Neural cell (in vitro differentiated cells): ENCODE data around the gene ADAM11. TPM values are rescaled to one million over a fixed set of nuclear protein-coding genes. Genes with fewer than 3 reads are reported as not detected.

Experiments used
- H2AFZ ChIP-seq: fragments of 200-600, 300-800 bp; sonication (generic), shearing (Covaris generic); 2 replicates; pipeline ENCODE4 v1.6.0; 2014; ENCODE audit warnings: low read depth, mild to moderate bottlenecking, antibody characterized with exemption, low read length, moderate library complexity
- H3F3A ChIP-seq: fragments of 200-600 bp; shearing (Covaris generic); 2 replicates; pipeline ENCODE4 v1.6.1; 2016; ENCODE audit warnings: mild to moderate bottlenecking, moderate library complexity, mixed read lengths, antibody characterized with exemption, low read length; ENCODE audit not compliant: insufficient read depth, poor library complexity, severe bottlenecking
- H3K27ac ChIP-seq: fragments of 200-600, 300-800 bp; sonication (generic), shearing (Covaris generic); 2 replicates; pipeline ENCODE4 v1.5.1; 2014; ENCODE audit warnings: mild to moderate bottlenecking, low read length, moderate library complexity
- H3K27me3 ChIP-seq: fragments of 300-800, 200-600 bp; sonication (generic), shearing (Covaris generic); 2 replicates; pipeline ENCODE4 v1.6.0; 2014; ENCODE audit warnings: mild to moderate bottlenecking, low read depth, low read length, moderate library complexity; ENCODE audit not compliant: insufficient read depth
- H3K36me3 ChIP-seq: fragments of 300-800, 200-600 bp; sonication (generic), shearing (Covaris generic); 2 replicates; pipeline ENCODE4 v1.5.1; 2014; ENCODE audit warnings: mild to moderate bottlenecking, antibody characterized with exemption, low read length, moderate library complexity; ENCODE audit not compliant: insufficient read depth
- H3K4me2 ChIP-seq: fragments of 300-800, 200-600 bp; sonication (generic), shearing (Covaris generic); 2 replicates; pipeline ENCODE4 v1.6.0; 2014; ENCODE audit warnings: mild to moderate bottlenecking, low read length
- H3K4me3 ChIP-seq: fragments of 300-800, 200-600 bp; sonication (generic), shearing (Covaris generic); 2 replicates; pipeline ENCODE4 v1.5.1; 2014; ENCODE audit warnings: mild to moderate bottlenecking, low read length, moderate library complexity
- H3K79me2 ChIP-seq: fragments of 200-600 bp; shearing (Covaris generic); replicated peaks from 2 replicates; pipeline ENCODE4 v1.6.0; 2014; ENCODE audit warnings: mild to moderate bottlenecking, low read length, moderate library complexity; ENCODE audit not compliant: insufficient read depth
- H3K9ac ChIP-seq: fragments of 300-800, 200-600 bp; sonication (generic), shearing (Covaris generic); 2 replicates; pipeline ENCODE4 v1.6.1; 2016; ENCODE audit warnings: mild to moderate bottlenecking, low read length, mixed read lengths
- H3K9me2 ChIP-seq: fragments of 200-600 bp; shearing (Covaris generic); 2 replicates; pipeline ENCODE4 v1.6.1; 2016; ENCODE audit warnings: mild to moderate bottlenecking, low read length, mixed read lengths; ENCODE audit not compliant: insufficient read depth
- H3K9me3 ChIP-seq: fragments of 200-600, 300-800 bp; sonication (generic), shearing (Covaris generic); 2 replicates; pipeline ENCODE4 v1.6.1; 2016; ENCODE audit warnings: mild to moderate bottlenecking, mixed run types, low read length, moderate library complexity, mixed read lengths
- H4K20me1 ChIP-seq: fragments of 200-600 bp; shearing (Covaris generic); 2 replicates; pipeline ENCODE4 v1.6.1; 2016; ENCODE audit warnings: mild to moderate bottlenecking, mixed run types; ENCODE audit not compliant: insufficient read depth
- EP300 ChIP-seq: fragments of 450-650 bp; conservative IDR thresholded peaks from 2 replicates; pipeline ENCODE4 v1.6.1; 2014; ENCODE audit warnings: antibody characterized with exemption, mild to moderate bottlenecking, moderate library complexity; ENCODE audit not compliant: poor library complexity, severe bottlenecking
- EZH2 ChIP-seq: fragments of 200-600, 300-800 bp; shearing (Covaris generic), sonication (generic); IDR thresholded peaks from 2 replicates; pipeline ENCODE4 v1.6.1; 2014; ENCODE audit warnings: antibody characterized with exemption, low read length, borderline replicate concordance, mild to moderate bottlenecking; ENCODE audit not compliant: insufficient read depth, poor library complexity, severe bottlenecking
- MXI1 ChIP-seq: fragments of 450-650 bp; conservative IDR thresholded peaks from 2 replicates; pipeline ENCODE4 v1.6.1; 2014; ENCODE audit warnings: antibody characterized with exemption, mild to moderate bottlenecking; ENCODE audit not compliant: poor library complexity, severe bottlenecking
- POLR2AphosphoS5 ChIP-seq: IDR thresholded peaks from 2 replicates; pipeline ENCODE4 v1.6.1; 2012
- RAD21 ChIP-seq: fragments of 450-650 bp; conservative IDR thresholded peaks from 2 replicates; pipeline ENCODE4 v1.6.1; 2014; ENCODE audit warnings: antibody characterized with exemption, mild to moderate bottlenecking, moderate library complexity
- SMC3 ChIP-seq: fragments of 450-650 bp; conservative IDR thresholded peaks from 2 replicates; pipeline ENCODE4 v1.6.1; 2014; ENCODE audit warnings: antibody characterized with exemption, mild to moderate bottlenecking, moderate library complexity; ENCODE audit not compliant: poor library complexity
- TAF1 ChIP-seq: IDR thresholded peaks from 2 replicates; pipeline ENCODE4 v1.6.1; 2012; ENCODE audit warnings: low read depth
- polyA plus RNA-seq: library from polyadenylated mRNA; depleted of rRNA; stranded (reverse); fragments of >200 nt; gene quantifications from 2 replicates; pipeline ENCODE4 v1.2.3, GENCODE V29; 2014
- TF ChIP-seq, protein P1 (sequence below): fragments of 450-650 bp; IDR thresholded peaks from 2 replicates; pipeline ENCODE4 v1.5.1; 2014; ENCODE audit warnings: antibody characterized with exemption, mild to moderate bottlenecking, moderate library complexity; ENCODE audit not compliant: poor library complexity, severe bottlenecking
- TF ChIP-seq, protein P2 (sequence below): IDR thresholded peaks from 2 replicates; pipeline ENCODE4 v1.6.1; 2012; ENCODE audit warnings: borderline replicate concordance

Gene ADAM11
- polyA plus RNA-seq, 1 donor from 2014 or later, result 25.8 TPM

DNA sequence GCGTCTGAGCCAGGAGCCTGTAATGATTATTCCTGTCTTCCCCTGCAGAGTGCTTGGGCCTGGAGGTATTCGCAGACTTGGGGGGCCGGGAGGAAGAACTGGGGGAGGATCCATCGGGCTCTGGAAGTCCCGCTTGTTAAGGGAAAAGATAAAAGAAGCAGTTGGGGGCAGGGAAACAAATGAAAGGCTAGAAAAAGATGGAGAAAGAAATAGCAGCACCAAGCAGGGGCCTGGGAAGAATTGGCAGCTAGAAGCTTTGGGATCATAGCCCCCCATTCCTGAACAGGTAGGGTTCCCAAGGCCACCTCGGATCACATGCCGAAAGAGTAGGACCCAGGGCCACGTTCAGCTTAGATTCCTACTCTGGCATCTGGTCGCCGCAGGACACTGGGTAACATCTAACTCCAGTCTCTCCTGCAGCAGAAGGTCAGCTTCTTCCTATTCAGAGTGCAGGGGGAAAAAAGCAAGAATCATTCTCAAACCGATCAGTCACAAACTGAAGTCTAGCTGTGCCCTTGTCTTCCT lies 23.6 kb downstream of the ADAM11 start:
- TF ChIP-seq SMC3 (no peak), RAD21 (no peak), EP300 (no peak), TAF1 (no peak), EZH2 (no peak), MXI1 (no peak), POLR2AphosphoS5 (no peak)
- TF ChIP-seq, protein P1, sequence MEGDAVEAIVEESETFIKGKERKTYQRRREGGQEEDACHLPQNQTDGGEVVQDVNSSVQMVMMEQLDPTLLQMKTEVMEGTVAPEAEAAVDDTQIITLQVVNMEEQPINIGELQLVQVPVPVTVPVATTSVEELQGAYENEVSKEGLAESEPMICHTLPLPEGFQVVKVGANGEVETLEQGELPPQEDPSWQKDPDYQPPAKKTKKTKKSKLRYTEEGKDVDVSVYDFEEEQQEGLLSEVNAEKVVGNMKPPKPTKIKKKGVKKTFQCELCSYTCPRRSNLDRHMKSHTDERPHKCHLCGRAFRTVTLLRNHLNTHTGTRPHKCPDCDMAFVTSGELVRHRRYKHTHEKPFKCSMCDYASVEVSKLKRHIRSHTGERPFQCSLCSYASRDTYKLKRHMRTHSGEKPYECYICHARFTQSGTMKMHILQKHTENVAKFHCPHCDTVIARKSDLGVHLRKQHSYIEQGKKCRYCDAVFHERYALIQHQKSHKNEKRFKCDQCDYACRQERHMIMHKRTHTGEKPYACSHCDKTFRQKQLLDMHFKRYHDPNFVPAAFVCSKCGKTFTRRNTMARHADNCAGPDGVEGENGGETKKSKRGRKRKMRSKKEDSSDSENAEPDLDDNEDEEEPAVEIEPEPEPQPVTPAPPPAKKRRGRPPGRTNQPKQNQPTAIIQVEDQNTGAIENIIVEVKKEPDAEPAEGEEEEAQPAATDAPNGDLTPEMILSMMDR, result no peak
- TF ChIP-seq, protein P2, sequence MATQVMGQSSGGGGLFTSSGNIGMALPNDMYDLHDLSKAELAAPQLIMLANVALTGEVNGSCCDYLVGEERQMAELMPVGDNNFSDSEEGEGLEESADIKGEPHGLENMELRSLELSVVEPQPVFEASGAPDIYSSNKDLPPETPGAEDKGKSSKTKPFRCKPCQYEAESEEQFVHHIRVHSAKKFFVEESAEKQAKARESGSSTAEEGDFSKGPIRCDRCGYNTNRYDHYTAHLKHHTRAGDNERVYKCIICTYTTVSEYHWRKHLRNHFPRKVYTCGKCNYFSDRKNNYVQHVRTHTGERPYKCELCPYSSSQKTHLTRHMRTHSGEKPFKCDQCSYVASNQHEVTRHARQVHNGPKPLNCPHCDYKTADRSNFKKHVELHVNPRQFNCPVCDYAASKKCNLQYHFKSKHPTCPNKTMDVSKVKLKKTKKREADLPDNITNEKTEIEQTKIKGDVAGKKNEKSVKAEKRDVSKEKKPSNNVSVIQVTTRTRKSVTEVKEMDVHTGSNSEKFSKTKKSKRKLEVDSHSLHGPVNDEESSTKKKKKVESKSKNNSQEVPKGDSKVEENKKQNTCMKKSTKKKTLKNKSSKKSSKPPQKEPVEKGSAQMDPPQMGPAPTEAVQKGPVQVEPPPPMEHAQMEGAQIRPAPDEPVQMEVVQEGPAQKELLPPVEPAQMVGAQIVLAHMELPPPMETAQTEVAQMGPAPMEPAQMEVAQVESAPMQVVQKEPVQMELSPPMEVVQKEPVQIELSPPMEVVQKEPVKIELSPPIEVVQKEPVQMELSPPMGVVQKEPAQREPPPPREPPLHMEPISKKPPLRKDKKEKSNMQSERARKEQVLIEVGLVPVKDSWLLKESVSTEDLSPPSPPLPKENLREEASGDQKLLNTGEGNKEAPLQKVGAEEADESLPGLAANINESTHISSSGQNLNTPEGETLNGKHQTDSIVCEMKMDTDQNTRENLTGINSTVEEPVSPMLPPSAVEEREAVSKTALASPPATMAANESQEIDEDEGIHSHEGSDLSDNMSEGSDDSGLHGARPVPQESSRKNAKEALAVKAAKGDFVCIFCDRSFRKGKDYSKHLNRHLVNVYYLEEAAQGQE, result no peak
- no peak overlapping the region for H3K4me3 ChIP-seq
- no peak overlapping the region for H3K27ac ChIP-seq
- no peaks in the 10 kb centered on the region for H4K20me1 ChIP-seq
- H3K27me3 ChIP-seq, result no peaks in the 10 kb centered on the region
- no peaks in the 10 kb centered on the region for H3K9me2 ChIP-seq
- no peaks in the 10 kb centered on the region for H3K36me3 ChIP-seq
- no peaks in the 10 kb centered on the region for H3F3A ChIP-seq
- H3K9me3 ChIP-seq, result no peaks in the 10 kb centered on the region
- H3K4me2 ChIP-seq, result no peak overlapping the region
- no peak overlapping the region for H3K9ac ChIP-seq
- no peaks in the 10 kb centered on the region for H3K79me2 ChIP-seq
- H2AFZ ChIP-seq, result no peak overlapping the region

- Histone ChIP-seq H3K36me3 (no peaks in the 10 kb centered on the region), H3K9me3 (no peaks in the 10 kb centered on the region), H3K27ac (no peak overlapping the region), H2AFZ (no peak overlapping the region), H3K9ac (no peak overlapping the region), H4K20me1 (no peaks in the 10 kb centered on the region), H3F3A (no peaks in the 10 kb centered on the region), H3K4me2 (no peak overlapping the region), H3K4me3 (no peak overlapping the region), H3K27me3 (no peaks in the 10 kb centered on the region), H3K9me2 (no peaks in the 10 kb centered on the region), H3K79me2 (no peaks in the 10 kb centered on the region)
- no peak for TF ChIP-seq RAD21
- no peak for TF ChIP-seq EZH2
- no peak for TF ChIP-seq TAF1
- TF ChIP-seq MXI1, result no peak
- TF ChIP-seq SMC3, result no peak
- TF ChIP-seq EP300, result no peak
- TF ChIP-seq POLR2AphosphoS5, result no peak
- TF ChIP-seq, protein P2, result no peak
- TF ChIP-seq, protein P1, result no peak
These were observed 27.1 kb downstream of the ADAM11 start for GRCh38 chr17:44785921-44786320.
